ENCODE data around the gene CD8B. TPM values are rescaled to one million over a fixed set of nuclear protein-coding genes. Genes with fewer than 3 reads are reported as not detected.

CD8B gene
- total and polyA plus RNA-seq, 2 of the 13 experiments (the other 11 are each of a cell fraction or from before 2014, with no cell fraction given) = 0.04 TPM; not detected in 1

DNA sequence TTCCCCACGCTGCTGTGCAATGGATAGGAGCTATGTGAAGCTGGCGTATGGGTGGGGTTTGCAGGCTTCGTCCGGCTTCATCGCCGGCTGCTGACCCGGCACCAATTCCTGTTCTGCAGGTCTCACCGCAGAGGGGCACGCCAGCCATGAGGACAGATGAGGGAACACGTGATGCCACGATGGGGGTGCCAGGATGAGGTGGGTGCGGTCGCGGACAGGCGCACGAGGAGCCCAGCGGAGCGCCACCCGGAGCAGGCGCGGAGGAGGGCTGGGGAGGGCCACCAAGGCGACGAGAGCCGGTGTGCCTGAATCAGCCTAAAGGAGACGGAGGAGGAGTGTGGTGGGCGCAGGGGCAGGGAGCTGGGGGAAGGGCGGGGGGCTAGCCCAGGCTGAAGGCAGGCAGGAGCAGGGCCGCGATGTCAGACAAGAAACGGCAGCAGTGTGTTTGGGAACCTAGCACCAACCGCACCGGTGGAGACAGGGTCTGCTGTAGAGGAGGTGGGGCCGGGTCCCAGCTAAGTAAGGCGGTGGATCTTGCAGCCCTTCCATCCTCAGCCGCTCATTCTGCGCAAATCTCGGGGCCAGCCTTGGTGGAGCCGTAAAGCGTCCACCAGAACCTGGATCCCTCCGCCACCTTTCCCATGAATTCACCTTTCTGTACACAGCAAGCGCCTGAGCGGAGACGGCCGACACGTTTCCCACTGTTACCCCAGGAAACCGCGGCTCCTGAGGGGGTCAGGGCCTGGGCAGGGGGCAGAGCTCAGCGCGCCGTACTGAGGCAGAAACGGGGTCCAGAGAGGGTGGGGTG, 54.0 kb downstream of the CD8B start (continued):
- TF ChIP-seq, protein P1, sequence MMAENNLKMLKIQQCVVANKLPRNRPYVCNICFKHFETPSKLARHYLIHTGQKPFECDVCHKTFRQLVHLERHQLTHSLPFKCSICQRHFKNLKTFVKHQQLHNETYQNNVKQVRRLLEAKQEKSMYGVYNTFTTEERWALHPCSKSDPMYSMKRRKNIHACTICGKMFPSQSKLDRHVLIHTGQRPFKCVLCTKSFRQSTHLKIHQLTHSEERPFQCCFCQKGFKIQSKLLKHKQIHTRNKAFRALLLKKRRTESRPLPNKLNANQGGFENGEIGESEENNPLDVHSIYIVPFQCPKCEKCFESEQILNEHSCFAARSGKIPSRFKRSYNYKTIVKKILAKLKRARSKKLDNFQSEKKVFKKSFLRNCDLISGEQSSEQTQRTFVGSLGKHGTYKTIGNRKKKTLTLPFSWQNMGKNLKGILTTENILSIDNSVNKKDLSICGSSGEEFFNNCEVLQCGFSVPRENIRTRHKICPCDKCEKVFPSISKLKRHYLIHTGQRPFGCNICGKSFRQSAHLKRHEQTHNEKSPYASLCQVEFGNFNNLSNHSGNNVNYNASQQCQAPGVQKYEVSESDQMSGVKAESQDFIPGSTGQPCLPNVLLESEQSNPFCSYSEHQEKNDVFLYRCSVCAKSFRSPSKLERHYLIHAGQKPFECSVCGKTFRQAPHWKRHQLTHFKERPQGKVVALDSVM (CRISPR knock-in tag; IDR thresholded peaks at IDR 0.05) = peak; percentile 41; the same call in 1 of the 2 replicates
- TF ChIP-seq CBFB (CRISPR knock-in tag; IDR thresholded peaks at IDR 0.05) = 0 out of 2 replicates have a peak, but pooled peaks have one; percentile 51
- TF ChIP-seq ZNF431 (CRISPR knock-in tag; IDR thresholded peaks at IDR 0.05; ENCODE audit: borderline replicate concordance, low read depth) = no peak; the same call in 1 of the 2 replicates
- no peak for TF ChIP-seq THAP7 (CRISPR knock-in tag; IDR thresholded peaks at IDR 0.05)
- TF ChIP-seq, protein P2, sequence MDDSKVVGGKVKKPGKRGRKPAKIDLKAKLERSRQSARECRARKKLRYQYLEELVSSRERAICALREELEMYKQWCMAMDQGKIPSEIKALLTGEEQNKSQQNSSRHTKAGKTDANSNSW (CRISPR knock-in tag; IDR thresholded peaks at IDR 0.05; ENCODE audit: borderline replicate concordance) = no peak
- TF ChIP-seq HES4 (CRISPR knock-in tag; IDR thresholded peaks at IDR 0.05; ENCODE audit: borderline replicate concordance) = peak; percentile 64
- no peak for TF ChIP-seq FOXJ3 (CRISPR knock-in tag; IDR thresholded peaks at IDR 0.05; ENCODE audit: borderline replicate concordance)
- TF ChIP-seq, protein P3, sequence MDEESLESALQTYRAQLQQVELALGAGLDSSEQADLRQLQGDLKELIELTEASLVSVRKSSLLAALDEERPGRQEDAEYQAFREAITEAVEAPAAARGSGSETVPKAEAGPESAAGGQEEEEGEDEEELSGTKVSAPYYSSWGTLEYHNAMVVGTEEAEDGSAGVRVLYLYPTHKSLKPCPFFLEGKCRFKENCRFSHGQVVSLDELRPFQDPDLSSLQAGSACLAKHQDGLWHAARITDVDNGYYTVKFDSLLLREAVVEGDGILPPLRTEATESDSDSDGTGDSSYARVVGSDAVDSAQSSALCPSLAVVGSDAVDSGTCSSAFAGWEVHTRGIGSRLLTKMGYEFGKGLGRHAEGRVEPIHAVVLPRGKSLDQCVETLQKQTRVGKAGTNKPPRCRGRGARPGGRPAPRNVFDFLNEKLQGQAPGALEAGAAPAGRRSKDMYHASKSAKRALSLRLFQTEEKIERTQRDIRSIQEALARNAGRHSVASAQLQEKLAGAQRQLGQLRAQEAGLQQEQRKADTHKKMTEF (CRISPR knock-in tag; IDR thresholded peaks at IDR 0.05) = peak; percentile 15; the same call in 1 of the 2 replicates
- TF ChIP-seq ZSCAN20 (CRISPR knock-in tag; IDR thresholded peaks at IDR 0.05; ENCODE audit: borderline replicate concordance) = no peak
- TF ChIP-seq SMAD9 (CRISPR knock-in tag; IDR thresholded peaks at IDR 0.05) = 0 out of 2 replicates have a peak, but pooled peaks have one; percentile 85
- no peak for TF ChIP-seq PRMT3 (CRISPR knock-in tag; IDR thresholded peaks at IDR 0.05; ENCODE audit: borderline replicate concordance, low read depth)
- TF ChIP-seq MLLT10 (CRISPR knock-in tag; IDR thresholded peaks at IDR 0.05) = no peak
- peak; percentile 27; the same call in 1 of the 2 replicates for TF ChIP-seq TMF1 (CRISPR knock-in tag; IDR thresholded peaks at IDR 0.05; ENCODE audit: low read depth)
- TF ChIP-seq HMGA1 (CRISPR knock-in tag; conservative IDR thresholded peaks at IDR 0.05) = no peak
- TF ChIP-seq CAMTA2 (CRISPR knock-in tag; IDR thresholded peaks at IDR 0.05; ENCODE audit: borderline replicate concordance) = 0 out of 2 replicates have a peak, but pooled peaks have one; percentile 28
- no peak for TF ChIP-seq ZNF652 (CRISPR knock-in tag; IDR thresholded peaks at IDR 0.05; ENCODE audit: borderline replicate concordance, low read depth)
- no peak for TF ChIP-seq RFXANK (CRISPR knock-in tag; IDR thresholded peaks at IDR 0.05)
- TF ChIP-seq IRF2 (CRISPR knock-in tag; IDR thresholded peaks at IDR 0.05) = no peak
- TF ChIP-seq ATF2 (CRISPR knock-in tag; IDR thresholded peaks at IDR 0.05) = no peak
- TF ChIP-seq ZMYM2 (CRISPR knock-in tag; IDR thresholded peaks at IDR 0.05) = no peak
- no peak for TF ChIP-seq SRF (IDR thresholded peaks at IDR 0.05; ENCODE audit: low read depth, low read length)
- no peak for TF ChIP-seq ATF4 (CRISPR knock-in tag; IDR thresholded peaks at IDR 0.05)
- TF ChIP-seq ZNF562 (CRISPR knock-in tag; IDR thresholded peaks at IDR 0.05; ENCODE audit: borderline replicate concordance) = no peak
